ENCODE data around the gene PRXL2B.

- no peak for TF ChIP-seq EZH2phosphoT487 (IDR thresholded peaks at IDR 0.05; ENCODE audit: borderline replicate concordance, low read depth, low read length)
- TF ChIP-seq, protein P1, sequence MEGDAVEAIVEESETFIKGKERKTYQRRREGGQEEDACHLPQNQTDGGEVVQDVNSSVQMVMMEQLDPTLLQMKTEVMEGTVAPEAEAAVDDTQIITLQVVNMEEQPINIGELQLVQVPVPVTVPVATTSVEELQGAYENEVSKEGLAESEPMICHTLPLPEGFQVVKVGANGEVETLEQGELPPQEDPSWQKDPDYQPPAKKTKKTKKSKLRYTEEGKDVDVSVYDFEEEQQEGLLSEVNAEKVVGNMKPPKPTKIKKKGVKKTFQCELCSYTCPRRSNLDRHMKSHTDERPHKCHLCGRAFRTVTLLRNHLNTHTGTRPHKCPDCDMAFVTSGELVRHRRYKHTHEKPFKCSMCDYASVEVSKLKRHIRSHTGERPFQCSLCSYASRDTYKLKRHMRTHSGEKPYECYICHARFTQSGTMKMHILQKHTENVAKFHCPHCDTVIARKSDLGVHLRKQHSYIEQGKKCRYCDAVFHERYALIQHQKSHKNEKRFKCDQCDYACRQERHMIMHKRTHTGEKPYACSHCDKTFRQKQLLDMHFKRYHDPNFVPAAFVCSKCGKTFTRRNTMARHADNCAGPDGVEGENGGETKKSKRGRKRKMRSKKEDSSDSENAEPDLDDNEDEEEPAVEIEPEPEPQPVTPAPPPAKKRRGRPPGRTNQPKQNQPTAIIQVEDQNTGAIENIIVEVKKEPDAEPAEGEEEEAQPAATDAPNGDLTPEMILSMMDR (conservative IDR thresholded peaks at IDR 0.05; ENCODE audit: low read length): no peak
These were observed 47.4 kb downstream of the PRXL2B start for GRCh38 chr1:2633936-2634491.

Measured in OCI-LY7 (cell line).